DMS53 (cell line): Measurements from ENCODE around the gene CHRNA1.
A peak's percentile ranks its signal among the peaks of the same experiment; 100 is the strongest.
"Not testable (repeated sequence)": the region's sequence is repeated elsewhere in the genome, so short reads cannot be mapped to it uniquely, and the experiment has no call there.

ENCODE experiments used
- DNase-seq: peaks from one replicate; lab custom pipeline; 2025; lab: John Stamatoyannopoulos, UW

Gene CHRNA1

DNA sequence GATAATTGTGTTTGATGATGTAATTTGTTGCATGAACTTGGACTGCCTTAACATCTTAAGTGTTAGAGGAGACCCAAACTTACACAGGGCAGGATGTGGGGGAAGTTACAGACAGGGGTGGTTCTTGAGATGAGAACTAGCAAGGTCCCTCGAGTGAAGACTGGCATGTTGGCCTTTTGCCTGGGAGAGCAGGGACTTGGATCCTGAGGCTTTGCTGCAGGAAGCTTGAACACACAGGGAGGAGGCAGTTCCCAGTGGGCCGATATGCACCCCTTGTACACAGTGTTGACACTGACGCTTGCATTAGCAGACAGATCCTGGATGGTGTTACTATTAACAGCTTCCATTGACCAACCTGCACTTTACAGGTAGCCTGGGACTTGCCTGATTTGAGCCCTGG, 47.5 kb downstream of the CHRNA1 start:
- no peak for DNase-seq

DNA sequence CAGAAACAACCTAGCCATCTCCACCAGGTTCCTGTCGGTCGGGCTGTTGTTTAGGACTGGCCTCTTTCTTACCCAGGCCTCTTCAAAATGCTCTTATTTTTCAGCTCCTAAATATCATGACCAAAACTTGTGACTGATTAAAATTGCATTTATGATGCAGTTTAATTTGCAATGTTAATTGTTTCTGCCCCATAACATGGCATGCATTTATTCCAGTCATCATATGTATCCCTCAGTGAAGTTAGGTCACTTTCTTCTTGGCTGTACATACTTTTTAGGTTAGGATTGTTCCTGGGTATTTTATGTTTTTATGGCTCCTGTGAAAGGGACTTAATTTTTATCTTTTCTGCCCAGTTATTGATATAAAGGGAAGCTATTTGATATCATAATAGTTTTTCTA, 50.6 kb downstream of the CHRNA1 start:
- no peak for DNase-seq

DNA sequence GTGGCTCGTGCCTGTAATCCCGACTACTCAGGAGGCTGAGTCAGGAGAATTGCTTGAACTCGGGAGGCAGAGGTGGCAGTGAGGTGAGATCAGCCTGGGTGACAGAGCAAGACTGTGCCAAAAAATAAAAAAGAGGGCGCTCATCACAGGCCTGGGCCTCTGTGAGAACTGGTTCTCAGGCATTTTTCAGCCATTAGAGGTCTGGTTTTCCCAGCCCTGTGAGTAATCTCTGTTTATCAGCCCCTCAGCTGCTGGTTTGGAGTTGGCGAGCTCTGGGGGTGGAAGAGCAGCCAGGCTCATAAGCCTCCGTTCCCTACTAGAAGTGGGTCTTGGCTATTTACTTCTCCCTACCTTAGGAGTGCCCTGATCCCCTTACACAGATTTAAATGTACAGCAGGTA, 53.1 kb downstream of the CHRNA1 start:
- no peak for DNase-seq

DNA sequence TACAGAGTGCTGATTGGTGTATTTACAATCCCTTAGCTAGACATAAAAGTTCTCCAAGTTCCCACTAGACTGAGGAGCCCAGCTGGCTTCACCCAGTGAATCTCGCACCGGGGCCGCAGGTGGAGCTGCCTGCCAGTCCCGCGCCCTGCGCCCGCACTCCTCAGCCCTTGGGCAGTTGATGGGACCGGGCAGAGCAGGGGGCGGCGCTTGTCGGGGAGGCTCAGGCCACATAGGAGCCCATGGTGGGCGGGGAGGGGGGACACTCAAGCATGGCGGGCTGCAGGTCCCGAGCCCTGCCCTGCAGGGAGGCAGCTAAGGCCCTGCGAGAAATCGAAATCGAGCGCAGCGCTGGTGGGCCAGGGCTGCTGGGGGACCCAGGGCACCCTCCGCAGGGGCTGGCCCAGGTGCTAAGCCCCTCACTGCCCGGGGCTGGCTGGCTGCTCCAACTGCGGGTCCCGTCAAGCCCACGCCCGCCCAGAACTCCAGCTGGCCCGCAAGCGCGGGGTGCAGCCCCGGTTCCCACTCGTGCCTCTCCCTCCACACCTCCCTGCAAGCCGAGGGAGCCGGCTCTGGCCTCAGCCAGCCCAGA, 54.8 kb downstream of the CHRNA1 start:
- not testable (repeated sequence) for DNase-seq

DNA sequence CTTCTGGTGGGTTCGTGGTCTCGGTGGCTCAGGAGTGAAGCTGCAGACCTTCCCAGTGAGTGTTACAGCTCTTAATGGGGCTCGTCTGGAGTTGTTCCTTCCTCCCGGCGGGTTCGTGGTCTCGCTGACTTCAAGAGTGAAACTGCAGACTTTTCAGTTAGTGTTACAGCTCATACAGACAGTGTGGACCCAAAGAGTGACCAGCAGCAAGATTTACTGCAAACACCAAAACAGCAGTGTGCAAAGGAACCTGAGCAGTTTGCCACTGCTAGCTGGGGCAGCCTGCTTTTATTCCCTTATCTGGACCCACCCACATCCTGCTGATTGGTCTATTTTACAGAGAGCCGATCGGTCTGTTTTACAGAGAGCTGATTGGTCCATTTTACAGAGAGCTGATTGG, 55.6 kb downstream of the CHRNA1 start:
- DNase-seq = no peak

DNA sequence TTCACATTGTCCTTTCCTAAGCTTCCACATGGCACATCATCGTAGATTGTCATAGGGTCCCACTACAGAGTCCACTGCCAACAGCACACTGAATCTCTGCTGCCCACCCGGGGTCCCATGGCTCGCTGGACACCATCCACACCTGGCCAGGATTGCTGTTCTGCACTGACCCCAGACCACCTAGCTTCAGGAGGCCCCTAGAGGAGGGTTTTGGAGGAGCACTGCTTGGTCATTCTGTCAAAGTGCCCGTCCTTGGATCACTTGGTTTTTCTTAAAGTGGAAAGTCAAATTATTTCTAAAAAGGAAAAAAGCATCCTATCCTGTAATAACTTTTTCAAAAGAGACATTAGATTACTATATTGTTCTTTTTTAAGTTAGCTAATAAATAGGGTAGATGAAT, 59.0 kb downstream of the CHRNA1 start:
- no peak for DNase-seq

DNA sequence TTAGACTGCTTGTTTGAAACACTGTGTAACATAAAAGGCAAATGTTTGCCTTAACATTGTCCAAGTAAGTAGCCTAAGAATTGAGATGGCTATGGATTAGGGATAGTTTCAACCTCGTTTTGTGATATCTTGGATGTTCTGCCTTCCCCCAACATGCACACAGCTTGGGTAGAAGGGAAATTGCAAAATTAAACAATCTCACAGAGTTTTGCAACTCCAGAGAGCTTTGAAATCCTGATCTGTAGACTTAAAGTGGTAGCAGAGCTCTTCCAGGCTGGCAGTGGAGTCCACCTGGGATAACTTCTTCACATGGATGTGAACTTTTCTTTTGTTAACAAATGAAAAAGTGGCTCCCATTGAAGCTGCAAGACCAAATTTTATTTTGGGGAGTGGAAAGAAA, 59.6 kb downstream of the CHRNA1 start:
- no peak for DNase-seq

DNA sequence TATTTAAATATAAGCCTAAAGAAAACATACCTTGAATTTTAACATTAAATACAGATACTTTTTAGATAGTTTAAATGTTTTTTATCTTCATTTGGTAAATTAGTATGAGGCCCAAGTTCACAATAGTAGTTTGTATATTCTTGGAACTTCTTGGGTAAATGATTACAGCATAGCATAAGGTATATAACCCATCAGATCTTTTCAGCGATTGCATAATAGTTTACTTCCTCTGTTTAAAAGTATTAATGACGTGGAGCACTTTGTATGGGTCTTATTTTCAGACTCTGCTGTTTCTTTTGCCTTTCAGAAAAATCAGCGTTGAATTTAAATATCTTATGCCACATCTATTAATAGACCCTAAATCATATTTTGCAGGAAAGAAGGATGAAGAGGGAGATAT, 60.2 kb downstream of the CHRNA1 start:
- no peak for DNase-seq

DNA sequence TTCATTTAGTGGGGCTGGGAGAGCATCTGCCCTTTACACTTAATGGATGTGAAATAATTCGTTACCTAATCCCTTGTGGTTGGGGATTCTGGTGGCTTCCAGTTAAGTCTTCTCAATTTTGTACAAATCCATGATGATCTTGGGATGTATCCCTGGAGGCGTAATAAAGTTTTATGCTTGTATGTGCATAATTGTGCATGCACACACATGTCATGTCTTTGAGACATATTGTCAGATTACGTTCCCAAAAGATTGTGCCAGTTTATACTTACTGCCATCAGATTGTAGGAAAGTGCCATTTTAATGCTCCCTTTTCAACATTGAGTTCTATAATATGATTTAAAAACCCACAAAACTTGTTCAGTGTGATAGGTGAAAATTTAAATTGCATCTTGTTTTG, 60.8 kb downstream of the CHRNA1 start:
- DNase-seq = no peak

DNA sequence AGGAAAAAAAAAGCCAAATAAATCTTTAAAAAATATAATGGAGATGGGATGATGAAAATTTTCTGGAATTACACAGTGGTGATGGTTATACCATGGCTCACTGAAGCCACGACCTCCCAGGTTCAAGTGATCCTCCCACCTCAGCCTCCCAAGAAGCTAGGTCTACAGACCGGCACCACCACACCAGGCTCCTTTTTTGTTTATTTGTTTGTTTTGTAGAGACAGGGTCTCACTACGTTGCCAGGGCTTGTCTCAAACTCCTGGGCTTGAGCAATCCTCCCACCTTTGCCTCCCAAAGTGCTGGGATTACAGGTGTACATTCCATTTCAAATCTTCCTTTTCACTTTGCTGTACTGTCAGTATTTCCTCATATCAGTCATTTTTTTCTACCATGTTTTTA, 61.7 kb downstream of the CHRNA1 start:
- DNase-seq = no peak

DNA sequence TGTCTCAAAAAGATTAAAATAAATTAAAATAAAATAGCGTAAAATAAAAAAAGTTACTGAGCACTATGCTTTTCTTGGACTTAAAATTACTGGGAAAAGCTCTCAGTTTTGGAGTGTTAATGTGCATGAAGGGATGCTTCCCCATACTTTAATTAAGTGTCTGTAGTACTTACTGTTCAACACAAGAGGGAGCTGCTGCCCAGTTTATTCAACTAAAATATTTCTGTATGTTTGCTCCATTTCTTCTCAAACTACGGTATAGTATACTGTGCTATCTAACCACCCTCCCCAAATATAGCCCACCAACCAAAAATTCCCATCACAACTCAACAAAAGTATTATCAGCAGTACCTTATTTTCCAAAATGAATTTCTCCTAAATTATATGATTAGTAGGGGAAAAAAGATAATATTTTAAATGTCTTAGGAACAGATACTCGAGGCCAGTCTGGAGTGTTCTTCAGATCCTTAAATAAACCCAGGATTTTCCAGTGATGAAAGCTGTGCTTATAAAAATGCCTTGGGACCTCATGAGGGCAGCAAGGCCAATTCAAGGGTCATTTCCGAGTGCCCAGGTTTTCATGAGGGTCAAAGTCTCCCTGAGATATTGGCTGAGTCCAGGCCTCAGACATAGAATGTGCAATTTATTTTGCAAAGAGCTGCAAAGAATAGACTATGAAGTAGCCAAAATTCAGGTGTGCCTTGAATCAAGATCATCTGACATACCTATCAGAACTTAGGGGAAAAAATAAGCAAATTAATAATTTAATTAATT, 64.1 kb downstream of the CHRNA1 start:
- DNase-seq = peak; percentile 80
